Measurements from ENCODE around the gene THRB.

The THRB gene

DNA sequence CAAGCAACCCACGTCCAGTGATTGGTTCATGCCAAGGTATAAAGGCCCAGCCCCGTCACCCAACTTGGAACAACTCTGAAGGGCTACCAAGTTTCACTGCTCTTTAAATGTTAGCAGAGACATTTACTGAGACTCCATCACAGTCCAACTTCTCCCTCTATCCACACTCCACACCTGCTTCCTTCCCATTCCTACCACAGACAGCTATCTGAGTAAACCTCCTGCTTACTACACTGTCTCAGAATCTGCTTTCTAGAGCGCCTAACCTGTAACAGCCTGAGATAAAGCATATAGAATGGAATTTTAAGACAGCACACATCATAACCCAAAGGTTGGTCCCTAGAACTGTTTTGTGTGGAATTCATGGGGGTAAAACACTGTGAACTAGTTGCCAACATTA lies 106.5 kb downstream of the THRB start:
- no peak for TF ChIP-seq CTCF (IDR thresholded peaks at IDR 0.05; ENCODE audit: insufficient read depth, missing control alignments)
- FAIRE-seq (no peak), DNase-seq (ENCODE audit: insufficient read length, low spot score) (no peak)

DNA sequence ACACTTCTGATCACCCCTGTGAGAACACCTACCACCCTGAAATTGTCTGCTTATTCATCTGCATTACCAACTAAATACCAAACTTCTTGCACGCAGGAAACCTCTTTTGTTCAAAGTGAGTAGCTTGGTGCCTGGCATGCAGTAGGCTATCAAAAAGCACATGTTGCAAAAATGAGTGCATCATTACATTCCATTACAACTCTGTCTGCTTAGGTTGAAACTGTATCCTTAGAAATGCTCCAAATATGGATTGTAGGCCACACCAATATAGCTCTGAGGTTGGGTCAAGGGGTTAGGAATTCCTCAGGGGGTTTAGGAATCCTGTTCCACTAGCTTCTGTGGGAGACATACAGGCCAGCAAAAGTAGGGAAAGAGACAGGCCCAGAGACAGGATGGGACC lies 107.2 kb downstream of the THRB start:
- no peak for DNase-seq (ENCODE audit: insufficient read length, low spot score)
- FAIRE-seq = no peak
- TF ChIP-seq CTCF (IDR thresholded peaks at IDR 0.05; ENCODE audit: insufficient read depth, missing control alignments) = no peak

DNA sequence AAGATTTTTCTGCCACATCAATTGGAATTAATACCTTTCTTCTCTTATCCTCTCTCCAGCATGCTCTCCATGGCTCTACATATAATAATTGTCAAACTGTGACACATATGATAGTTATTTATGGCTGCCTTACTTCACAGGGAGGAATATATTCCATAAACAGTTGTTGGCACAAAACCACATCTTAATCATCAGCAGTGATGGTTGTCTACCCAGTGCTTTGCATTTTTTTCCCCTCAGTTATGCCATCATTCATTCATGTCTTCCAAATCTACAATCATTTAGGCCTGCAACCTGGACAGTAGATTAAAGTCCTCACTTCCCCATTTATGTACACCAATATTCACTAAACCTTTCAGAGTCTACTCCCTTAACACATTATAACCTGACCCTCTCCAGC lies 107.7 kb downstream of the THRB start:
- DNase-seq (ENCODE audit: insufficient read length, low spot score) (no peak), FAIRE-seq (no peak)
- no peak for TF ChIP-seq CTCF (IDR thresholded peaks at IDR 0.05; ENCODE audit: insufficient read depth, missing control alignments)

- TF ChIP-seq CTCF (IDR thresholded peaks at IDR 0.05; ENCODE audit: insufficient read depth, missing control alignments) = no peak
- DNase-seq (ENCODE audit: insufficient read length, low spot score) = no peak
- FAIRE-seq = no peak
These were observed 108.2 kb downstream of the THRB start for GRCh38 chr3:24386458-24386857.

GRCh38 chr3:24385012-24385615 lies 109.5 kb downstream of the THRB start:
- DNase-seq (ENCODE audit: insufficient read length, low spot score) = no peak
- TF ChIP-seq CTCF (IDR thresholded peaks at IDR 0.05; ENCODE audit: insufficient read depth, missing control alignments) = no peak
- no peak for FAIRE-seq

- DNase-seq (ENCODE audit: insufficient read length, low spot score) = no peak
- no peak for TF ChIP-seq CTCF (IDR thresholded peaks at IDR 0.05; ENCODE audit: insufficient read depth, missing control alignments)
- FAIRE-seq = no peak
These were observed 112.0 kb downstream of the THRB start for GRCh38 chr3:24382647-24383046.

DNA sequence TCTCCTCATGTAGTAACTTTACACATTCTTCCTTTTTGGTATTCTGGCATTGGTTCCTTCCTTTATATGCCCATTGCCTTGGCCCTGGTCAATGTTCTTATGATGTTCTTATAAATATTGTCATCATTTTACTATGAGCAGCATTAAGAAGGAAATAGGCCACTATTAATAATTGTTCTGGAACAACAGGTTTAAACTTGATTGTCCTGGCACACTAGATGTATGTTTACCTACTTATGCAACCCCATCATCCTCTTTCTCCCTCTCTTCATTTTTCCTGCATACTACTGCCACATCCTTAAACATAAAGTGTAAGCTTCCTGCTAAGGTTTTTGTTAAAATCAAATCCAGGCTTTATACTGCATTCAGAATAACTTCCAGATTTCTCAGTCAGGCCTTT lies 114.7 kb downstream of the THRB start:
- no peak for DNase-seq (ENCODE audit: insufficient read length, low spot score)
- TF ChIP-seq CTCF (IDR thresholded peaks at IDR 0.05; ENCODE audit: insufficient read depth, missing control alignments) = no peak
- FAIRE-seq = no peak

Measured in D721Med (cell line).